ENCODE results near the gene CROCC2.

CROCC2 gene

DNA sequence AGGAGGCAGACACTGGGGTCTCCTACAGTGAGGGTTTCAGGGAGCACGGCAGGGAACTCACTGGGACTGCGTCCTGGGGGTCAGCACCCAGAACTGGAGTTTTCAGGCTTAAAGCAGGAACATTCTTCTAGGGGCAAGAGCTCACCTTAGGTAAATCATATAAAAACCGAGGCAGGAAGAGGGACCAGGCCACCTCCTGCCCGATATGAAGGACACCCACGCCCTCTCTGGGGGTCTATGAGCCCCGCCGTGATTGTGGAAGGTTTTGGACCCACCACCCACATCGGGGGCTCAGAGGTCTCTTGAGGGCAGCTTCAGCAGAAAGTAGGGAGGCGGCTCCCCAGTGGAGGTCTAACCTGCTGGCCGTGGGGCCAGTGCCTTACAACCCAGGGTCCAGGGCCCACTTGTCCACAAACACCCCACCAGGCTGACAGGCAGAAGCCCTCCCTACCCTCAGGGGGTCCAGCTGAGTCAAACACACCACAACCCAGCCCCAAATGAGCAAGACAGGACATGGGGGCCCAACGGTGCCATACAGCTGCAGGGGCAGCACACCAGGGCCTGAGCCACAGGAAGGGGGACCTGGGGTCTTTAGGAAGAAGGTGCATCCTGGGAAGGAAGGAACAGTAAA, 25.3 kb downstream of the CROCC2 start:
- ChIA-PET CTCF (no interaction called here), POLR2A (no interaction called here)
- DNase-seq (ENCODE audit: extremely low spot score), result no peak
- no peak for TF ChIP-seq ZNF384 (IDR thresholded peaks at IDR 0.05)
- TF ChIP-seq BHLHE40 (IDR thresholded peaks at IDR 0.05; ENCODE audit: borderline replicate concordance), result no peak
- TF ChIP-seq SUZ12 (IDR thresholded peaks at IDR 0.05), result no peak
- TF ChIP-seq FOXK2 (IDR thresholded peaks at IDR 0.05), result no peak
- TF ChIP-seq HDGF (IDR thresholded peaks at IDR 0.05; ENCODE audit: borderline replicate concordance), result no peak
- TF ChIP-seq, protein P1, sequence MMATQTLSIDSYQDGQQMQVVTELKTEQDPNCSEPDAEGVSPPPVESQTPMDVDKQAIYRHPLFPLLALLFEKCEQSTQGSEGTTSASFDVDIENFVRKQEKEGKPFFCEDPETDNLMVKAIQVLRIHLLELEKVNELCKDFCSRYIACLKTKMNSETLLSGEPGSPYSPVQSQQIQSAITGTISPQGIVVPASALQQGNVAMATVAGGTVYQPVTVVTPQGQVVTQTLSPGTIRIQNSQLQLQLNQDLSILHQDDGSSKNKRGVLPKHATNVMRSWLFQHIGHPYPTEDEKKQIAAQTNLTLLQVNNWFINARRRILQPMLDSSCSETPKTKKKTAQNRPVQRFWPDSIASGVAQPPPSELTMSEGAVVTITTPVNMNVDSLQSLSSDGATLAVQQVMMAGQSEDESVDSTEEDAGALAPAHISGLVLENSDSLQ (IDR thresholded peaks at IDR 0.05), result no peak
- no peak for TF ChIP-seq ARNT (IDR thresholded peaks at IDR 0.05)
- TF ChIP-seq CTBP1 (IDR thresholded peaks at IDR 0.05; ENCODE audit: borderline replicate concordance), result no peak
- no peak for TF ChIP-seq LEF1 (IDR thresholded peaks at IDR 0.05; ENCODE audit: borderline replicate concordance)
- no peak for TF ChIP-seq L3MBTL2 (conservative IDR thresholded peaks at IDR 0.05)
- no peak for TF ChIP-seq NFRKB (IDR thresholded peaks at IDR 0.05)

DNA sequence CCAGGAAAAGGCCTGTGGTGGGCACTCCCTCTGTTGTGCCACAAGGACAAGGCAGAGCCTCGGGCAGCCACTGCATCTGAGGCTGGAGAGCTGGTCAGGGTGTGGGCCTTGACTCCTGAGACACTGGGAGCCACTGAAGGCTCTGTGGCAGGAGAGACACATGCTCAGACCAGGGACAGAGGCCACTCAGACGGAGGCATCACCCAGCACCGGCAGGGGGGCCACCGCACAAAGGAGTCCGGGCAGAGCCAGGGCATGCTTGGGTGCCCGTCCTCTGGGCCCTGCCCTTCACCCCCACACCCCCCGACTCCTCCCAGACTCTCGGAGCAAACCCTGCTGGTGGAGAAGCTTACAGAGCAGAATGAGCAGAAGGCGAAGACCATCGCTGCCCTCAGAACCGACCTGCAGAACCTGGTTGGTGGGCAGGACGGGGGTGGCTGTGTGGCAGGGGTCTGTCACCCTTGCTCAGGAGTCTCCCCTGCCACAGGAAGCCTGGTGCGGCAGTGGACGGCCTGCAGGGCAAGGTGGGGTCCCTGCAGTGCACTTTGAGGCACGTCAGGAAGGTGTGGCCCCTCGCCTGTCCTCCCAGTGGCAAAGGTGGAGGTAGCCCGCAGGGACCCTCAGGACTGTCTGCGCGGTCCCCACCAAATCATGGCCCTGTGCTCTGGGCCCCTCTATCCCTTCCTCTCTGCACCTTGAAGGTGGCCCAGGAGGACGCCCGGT, 26.0 kb downstream of the CROCC2 start:
- DNase-seq (ENCODE audit: extremely low spot score), result no peak
- TF ChIP-seq TARDBP (IDR thresholded peaks at IDR 0.05), result no peak
- TF ChIP-seq BHLHE40 (IDR thresholded peaks at IDR 0.05; ENCODE audit: borderline replicate concordance), result no peak
- no peak for TF ChIP-seq ARNT (IDR thresholded peaks at IDR 0.05)
- ChIA-PET POLR2A (no interaction called here), CTCF (no interaction called here)

DNA sequence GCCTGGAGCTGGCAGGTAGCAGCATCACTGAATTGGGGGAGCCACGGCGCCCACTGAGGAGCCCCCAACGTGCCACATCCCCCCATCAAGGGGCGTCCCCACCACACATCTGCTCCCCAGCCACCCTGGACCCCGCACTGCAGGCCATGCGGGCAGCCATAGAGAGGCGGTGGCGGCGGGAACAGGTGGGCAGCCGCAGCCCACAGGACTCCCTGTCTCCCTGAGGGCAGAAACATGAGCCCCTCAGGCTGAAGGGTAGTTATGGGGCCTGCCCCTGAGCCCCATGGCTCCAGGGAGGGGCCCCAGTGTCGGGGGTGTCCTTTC, 26.6 kb downstream of the CROCC2 start:
- CTCF ChIA-PET, result no interaction called here
- DNase-seq (ENCODE audit: extremely low spot score), result no peak
- no peak for TF ChIP-seq FOXM1 (IDR thresholded peaks at IDR 0.05; ENCODE audit: borderline replicate concordance)
- TF ChIP-seq FOXA1 (IDR thresholded peaks at IDR 0.05), result no peak
- no peak for TF ChIP-seq ZNF384 (IDR thresholded peaks at IDR 0.05)
- no peak for TF ChIP-seq SP1 (IDR thresholded peaks at IDR 0.05)
- POLR2A ChIA-PET, result no interaction called here

DNA sequence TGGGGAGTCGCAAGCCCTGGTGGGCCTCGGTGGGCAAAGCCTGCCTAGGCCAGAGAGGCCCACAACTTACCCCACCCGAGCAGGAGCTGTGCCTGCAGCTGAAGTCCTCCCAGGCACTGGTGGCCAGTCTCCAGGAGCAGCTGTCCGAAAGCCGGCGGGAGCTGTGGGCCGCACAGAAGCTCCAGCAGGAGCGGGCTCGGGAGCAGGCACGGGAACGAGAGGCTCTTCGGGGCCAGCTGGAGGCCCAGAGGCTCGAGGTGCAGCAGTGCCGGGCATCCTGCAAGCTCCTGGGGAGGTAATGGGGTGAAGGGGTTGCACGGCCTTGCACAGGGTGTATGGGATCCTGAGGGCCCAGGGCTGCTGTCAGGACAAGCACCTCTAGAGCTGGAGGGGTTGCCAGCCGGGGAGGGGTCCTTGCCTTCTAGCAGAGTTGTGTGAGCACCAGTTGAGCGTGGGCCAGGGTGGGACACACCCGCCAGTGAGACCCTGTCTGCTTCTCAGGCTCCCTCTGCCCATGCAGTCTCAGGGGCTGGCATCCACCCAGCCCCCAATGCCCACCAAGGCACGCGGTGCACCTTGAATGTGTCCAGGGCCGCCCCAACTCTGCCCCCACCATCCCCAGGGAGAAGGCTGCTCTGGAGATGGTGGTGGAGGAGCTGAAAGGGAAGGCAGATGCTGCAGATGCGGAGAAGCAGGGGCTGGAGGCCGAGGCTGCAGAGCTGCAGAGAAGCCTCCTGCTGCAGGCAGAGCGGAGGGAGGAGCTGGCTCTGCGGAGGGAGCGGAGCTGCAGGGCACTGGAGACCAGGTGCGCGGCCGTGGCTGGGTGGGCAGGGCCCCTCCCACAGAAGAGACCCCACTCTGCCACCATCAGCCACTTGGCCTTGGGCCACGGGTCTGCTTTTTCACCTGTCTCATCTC, 27.2 kb downstream of the CROCC2 start:
- TF ChIP-seq, protein P1 (IDR thresholded peaks at IDR 0.05), result no peak
- TF ChIP-seq FOXK2 (IDR thresholded peaks at IDR 0.05) (no peak), CTBP1 (IDR thresholded peaks at IDR 0.05; ENCODE audit: borderline replicate concordance) (no peak), HDGF (IDR thresholded peaks at IDR 0.05; ENCODE audit: borderline replicate concordance) (no peak), TARDBP (IDR thresholded peaks at IDR 0.05) (no peak), L3MBTL2 (conservative IDR thresholded peaks at IDR 0.05) (no peak), BHLHE40 (IDR thresholded peaks at IDR 0.05; ENCODE audit: borderline replicate concordance) (no peak), NFRKB (IDR thresholded peaks at IDR 0.05) (no peak), ARNT (IDR thresholded peaks at IDR 0.05) (no peak), FOXM1 (IDR thresholded peaks at IDR 0.05; ENCODE audit: borderline replicate concordance) (no peak), ELF4 (IDR thresholded peaks at IDR 0.05) (no peak), LEF1 (IDR thresholded peaks at IDR 0.05; ENCODE audit: borderline replicate concordance) (no peak), ZNF384 (IDR thresholded peaks at IDR 0.05) (no peak), FOXA1 (IDR thresholded peaks at IDR 0.05) (no peak)
- POLR2A ChIA-PET, result no interaction called here
- DNase-seq (ENCODE audit: extremely low spot score), result no peak
- CTCF ChIA-PET, result no interaction called here

DNA sequence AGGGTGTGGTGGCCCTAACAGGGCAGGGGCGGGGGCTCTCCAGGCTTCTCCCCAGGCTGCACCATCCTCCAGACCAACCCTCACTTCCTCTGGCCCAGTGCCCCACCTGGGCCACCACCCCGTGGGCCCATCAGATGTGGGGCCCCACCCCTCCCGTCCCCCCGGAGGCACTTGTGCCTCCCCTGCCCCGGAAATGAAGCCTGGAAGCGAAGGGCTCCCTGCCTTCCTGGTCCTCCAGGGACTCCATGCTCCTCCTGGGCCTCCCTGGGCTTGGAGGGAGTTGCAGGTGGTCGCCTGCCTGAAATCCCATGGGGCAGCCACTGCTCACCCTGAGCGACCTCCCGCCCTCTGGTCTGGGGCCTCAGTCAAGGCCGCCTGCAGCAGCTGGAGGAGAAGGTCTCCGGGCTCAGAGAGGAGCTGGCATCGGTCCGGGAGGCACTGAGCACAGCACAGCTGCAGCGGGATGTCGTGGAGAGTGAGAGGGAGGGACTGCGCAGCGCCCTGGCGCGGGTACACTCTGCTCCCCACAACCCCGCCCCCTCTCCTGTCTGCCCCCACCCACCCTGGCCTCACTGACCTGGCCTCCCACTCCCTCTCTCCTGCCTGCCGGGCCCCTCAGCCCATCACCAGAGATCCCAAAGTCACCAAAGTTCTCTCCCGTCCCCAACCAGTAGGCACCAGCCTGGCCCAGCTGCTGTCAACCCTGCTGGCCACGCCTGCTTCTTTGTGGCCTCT, 28.0 kb downstream of the CROCC2 start:
- no peak for DNase-seq (ENCODE audit: extremely low spot score)
- TF ChIP-seq SUZ12 (IDR thresholded peaks at IDR 0.05) (no peak), ARNT (IDR thresholded peaks at IDR 0.05) (no peak), FOXM1 (IDR thresholded peaks at IDR 0.05; ENCODE audit: borderline replicate concordance) (no peak), LEF1 (IDR thresholded peaks at IDR 0.05; ENCODE audit: borderline replicate concordance) (no peak)
- TF ChIP-seq, protein P1 (IDR thresholded peaks at IDR 0.05), result no peak
- CTCF ChIA-PET, result no interaction called here
- POLR2A ChIA-PET, result no interaction called here

DNA sequence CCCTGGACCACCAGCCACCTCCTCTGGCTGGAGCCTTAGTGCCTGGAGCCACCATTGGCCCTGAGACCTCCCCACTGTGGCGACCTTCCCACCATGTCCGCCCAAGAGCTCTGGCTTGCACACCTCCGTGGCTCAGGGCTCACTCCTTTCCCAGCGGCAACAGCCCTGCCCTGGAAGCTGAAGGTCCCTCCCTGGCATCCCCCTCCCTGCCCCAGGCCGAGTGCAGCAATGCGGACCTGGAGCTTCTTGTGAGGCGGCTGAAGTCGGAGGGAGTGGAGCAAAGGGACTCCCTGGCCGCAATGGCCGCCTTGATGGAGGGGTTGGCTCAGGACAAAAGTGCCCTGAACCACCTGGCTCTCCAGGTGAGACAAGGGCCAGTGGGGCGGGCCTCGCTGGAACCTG, 28.6 kb downstream of the CROCC2 start:
- TF ChIP-seq BHLHE40 (IDR thresholded peaks at IDR 0.05; ENCODE audit: borderline replicate concordance) (no peak), FOXM1 (IDR thresholded peaks at IDR 0.05; ENCODE audit: borderline replicate concordance) (no peak), SUZ12 (IDR thresholded peaks at IDR 0.05) (no peak), LEF1 (IDR thresholded peaks at IDR 0.05; ENCODE audit: borderline replicate concordance) (no peak), L3MBTL2 (conservative IDR thresholded peaks at IDR 0.05) (no peak), FOXK2 (IDR thresholded peaks at IDR 0.05) (no peak), ZNF384 (IDR thresholded peaks at IDR 0.05) (no peak), SP1 (IDR thresholded peaks at IDR 0.05) (no peak)
- ChIA-PET CTCF (no interaction called here), POLR2A (no interaction called here)
- DNase-seq (ENCODE audit: extremely low spot score), result no peak
